Activated CD8-positive, alpha-beta memory T cell treated with anti-CD3 and anti-CD28 coated beads, Interleukin-2, amount 10 ng/mL, durations not matched to agents 7 days and 5 days (primary cell): ENCODE measurements around the gene C20orf173. TPM values are rescaled to one million over a fixed set of nuclear protein-coding genes. Genes with fewer than 3 reads are reported as not detected.
"Not testable (repeated sequence)": the region's sequence is repeated elsewhere in the genome, so short reads cannot be mapped to it uniquely, and the experiment has no call there.

Experiments
- ATAC-seq: fragments of 150-1000 bp; cut with Tn5 transposase; one replicate; pipeline ENCODE4 v1.10.0; 2021; ENCODE audit warnings: moderate library complexity
- CTCF ChIA-PET: fragments of 350-600 bp; sonication (Branson Sonifier 250); formaldehyde crosslinking; loops from one replicate; lab custom pipeline; 2021; ENCODE audit warnings: antibody characterized with exemption; lab: Charles Lee
- DNase-seq: peaks from one replicate; pipeline ENCODE4 v3.0.0-alpha.2; 2020
- H3K27ac Mint-ChIP-seq: one replicate; pipeline ENCODE4 v1.8.0; 2021; ENCODE audit warnings: mild to moderate bottlenecking, mixed read lengths
- H3K27me3 Mint-ChIP-seq: one replicate; pipeline ENCODE4 v1.8.0; 2021; ENCODE audit warnings: mixed read lengths
- H3K36me3 Mint-ChIP-seq: one replicate; pipeline ENCODE4 v1.8.0; 2021; ENCODE audit warnings: mild to moderate bottlenecking, mixed read lengths
- H3K4me1 Mint-ChIP-seq: one replicate; pipeline ENCODE4 v1.8.0; 2021; ENCODE audit warnings: mixed read lengths
- H3K4me3 Mint-ChIP-seq: one replicate; pipeline ENCODE4 v1.8.0; 2021; ENCODE audit warnings: mild to moderate bottlenecking, moderate library complexity, mixed read lengths
- H3K9me3 Mint-ChIP-seq: one replicate; pipeline ENCODE4 v1.8.0; 2022; ENCODE audit warnings: low read depth, mixed read lengths
- total RNA-seq, 2 experiments: library from RNA; stranded (reverse); gene quantifications; one replicate each; pipeline ENCODE4 v1.2.3, GENCODE V29; 2021

Gene C20orf173
- total RNA-seq, 2 experiments from 2014 or later, result not detected

DNA sequence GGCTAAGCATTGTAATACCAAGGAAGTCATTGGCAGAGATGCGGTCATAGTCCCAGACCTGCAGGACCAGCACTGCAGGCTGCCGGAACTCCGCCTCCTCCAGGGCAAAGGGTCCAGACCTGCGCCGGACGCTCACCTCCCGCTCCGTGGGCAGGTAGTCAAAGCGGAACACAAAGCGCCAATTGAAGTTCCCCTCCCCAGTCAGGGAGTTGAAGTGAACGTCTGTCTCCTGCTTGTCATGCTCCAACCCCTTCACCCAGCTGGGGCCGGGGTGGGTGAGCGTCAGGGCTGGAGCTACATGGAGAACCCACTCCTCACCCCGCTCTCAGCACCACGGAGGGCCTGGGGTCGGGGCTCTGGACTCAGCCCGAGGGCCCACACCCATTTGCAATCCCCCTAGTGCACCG lies 30.7 kb upstream of the C20orf173 start:
- no peak for ATAC-seq
- CTCF ChIA-PET, result no interaction called here
- Mint-ChIP-seq H3K27me3 (no peaks in the 10 kb centered on the region), H3K9me3 (no peaks in the 10 kb centered on the region), H3K36me3 (no peaks in the 10 kb centered on the region), H3K4me1 (no peaks in the 10 kb centered on the region), H3K4me3 (no peak overlapping the region), H3K27ac (no peak overlapping the region)
- no peak for DNase-seq

- CTCF ChIA-PET, result no interaction called here
- Mint-ChIP-seq H3K36me3 (no peaks in the 10 kb centered on the region), H3K4me1 (no peaks in the 10 kb centered on the region), H3K9me3 (no peaks in the 10 kb centered on the region), H3K27ac (no peak overlapping the region), H3K4me3 (no peak overlapping the region), H3K27me3 (no peaks in the 10 kb centered on the region)
- ATAC-seq (no peak), DNase-seq (no peak)
These were observed 29.7 kb upstream of the C20orf173 start for GRCh38 chr20:35559042-35559693.

DNA sequence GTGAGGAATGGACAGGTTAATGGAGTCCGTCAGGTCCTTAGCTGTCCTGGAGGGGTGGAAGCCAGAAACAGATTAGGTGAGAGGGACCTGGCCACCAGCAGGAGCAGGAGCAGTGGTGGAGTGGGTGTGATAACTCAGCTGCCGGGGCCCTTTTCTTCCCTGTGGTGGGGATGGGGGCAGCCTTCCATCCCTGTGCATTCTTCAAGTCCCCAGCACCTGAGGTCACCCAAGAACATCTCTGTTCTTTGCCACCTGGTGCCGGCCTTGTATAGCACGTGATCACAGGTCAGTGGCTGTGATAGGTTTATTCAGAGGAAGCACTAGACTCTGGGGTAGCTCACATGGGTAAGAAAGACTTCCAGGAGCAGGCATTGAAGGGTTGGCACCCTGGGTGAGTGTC lies 29.0 kb upstream of the C20orf173 start:
- Mint-ChIP-seq H3K4me1 (no peaks in the 10 kb centered on the region), H3K9me3 (no peaks in the 10 kb centered on the region), H3K36me3 (no peaks in the 10 kb centered on the region), H3K27me3 (no peaks in the 10 kb centered on the region), H3K27ac (no peak overlapping the region), H3K4me3 (no peak overlapping the region)
- DNase-seq, result no peak
- CTCF ChIA-PET, result no interaction called here
- no peak for ATAC-seq

DNA sequence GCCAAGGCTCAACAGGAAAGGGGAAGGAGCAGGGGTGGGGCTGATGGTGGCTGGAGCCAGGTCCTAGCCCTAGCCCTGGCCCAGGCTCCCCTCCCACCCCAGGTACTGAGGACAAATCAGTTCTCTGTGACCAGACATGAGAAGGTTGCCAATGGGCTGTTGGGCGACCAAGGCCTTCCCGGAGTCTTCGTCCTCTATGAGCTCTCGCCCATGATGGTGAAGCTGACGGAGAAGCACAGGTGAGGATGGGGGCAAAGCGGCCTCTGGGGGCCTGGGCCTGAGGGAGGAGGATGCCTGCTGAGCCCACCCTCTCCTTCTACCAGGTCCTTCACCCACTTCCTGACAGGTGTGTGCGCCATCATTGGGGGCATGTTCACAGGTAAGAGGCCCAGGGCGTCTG lies 27.4 kb upstream of the C20orf173 start:
- Mint-ChIP-seq H3K4me1 (no peaks in the 10 kb centered on the region), H3K4me3 (no peak overlapping the region), H3K27ac (no peak overlapping the region), H3K9me3 (no peaks in the 10 kb centered on the region), H3K27me3 (no peaks in the 10 kb centered on the region), H3K36me3 (no peaks in the 10 kb centered on the region)
- DNase-seq, result no peak
- ATAC-seq, result no peak
- CTCF ChIA-PET, result no interaction called here

GRCh38 chr20:35555951-35556645 lies 26.6 kb upstream of the C20orf173 start:
- CTCF ChIA-PET, result no interaction called here
- Mint-ChIP-seq H3K9me3 (no peaks in the 10 kb centered on the region), H3K27me3 (no peaks in the 10 kb centered on the region), H3K4me1 (no peaks in the 10 kb centered on the region), H3K36me3 (no peaks in the 10 kb centered on the region), H3K27ac (no peak overlapping the region), H3K4me3 (no peak overlapping the region)
- no peak for DNase-seq
- ATAC-seq, result no peak

DNA sequence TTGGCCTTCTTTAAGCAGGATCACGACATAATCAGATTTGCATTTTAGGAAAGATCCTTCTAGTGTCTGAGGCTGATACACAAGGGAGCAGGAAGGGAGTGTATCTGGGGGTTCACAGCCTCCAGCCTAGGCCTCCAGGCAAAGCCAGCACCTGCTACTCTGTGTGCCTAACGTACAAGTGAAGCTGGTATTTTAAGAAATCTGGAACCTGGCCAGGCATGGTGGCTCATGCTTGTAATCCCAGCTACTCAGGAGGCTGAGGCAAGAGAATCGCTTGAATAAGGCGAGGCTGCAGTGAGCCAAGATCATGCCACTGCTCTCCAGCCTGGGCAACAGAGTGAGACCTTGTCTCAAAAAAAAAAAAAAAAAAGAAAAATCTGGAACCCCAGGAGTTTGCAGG lies 26.0 kb upstream of the C20orf173 start:
- H3K36me3 Mint-ChIP-seq, H3K4me3 Mint-ChIP-seq, H3K27me3 Mint-ChIP-seq, CTCF ChIA-PET, ATAC-seq, H3K27ac Mint-ChIP-seq, H3K9me3 Mint-ChIP-seq, H3K4me1 Mint-ChIP-seq, DNase-seq: not testable (repeated sequence)

DNA sequence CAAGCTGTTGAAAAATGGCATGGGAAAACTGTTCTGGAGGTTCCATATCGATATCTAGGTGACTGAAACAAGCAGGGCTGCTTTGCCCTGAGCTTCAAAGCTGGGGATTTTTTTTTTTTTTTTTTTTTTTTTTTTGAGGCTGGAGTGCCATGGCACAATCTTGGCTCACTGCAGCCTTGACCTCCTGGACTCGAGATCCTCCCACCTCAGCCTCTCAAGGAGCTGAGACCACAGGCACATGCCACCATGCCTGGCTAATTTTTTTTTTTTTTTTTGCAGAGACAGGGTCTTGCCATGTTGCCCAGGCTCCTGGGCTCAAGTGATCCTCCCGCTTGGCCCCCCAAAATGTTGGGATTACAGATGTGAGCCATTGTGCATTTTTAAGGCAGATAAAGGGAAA lies 23.5 kb upstream of the C20orf173 start:
- CTCF ChIA-PET, result interaction anchor here (0.6 kb wide), 1 partner anchor 242 kb away, joined by 3 read pairs; no protein-coding TSS in a partner anchor
- DNase-seq, result no peak
- H3K4me1 Mint-ChIP-seq, result no peaks in the 10 kb centered on the region
- no peak overlapping the region for H3K27ac Mint-ChIP-seq
- H3K4me3 Mint-ChIP-seq, result no peak overlapping the region
- no peaks in the 10 kb centered on the region for H3K9me3 Mint-ChIP-seq
- H3K36me3 Mint-ChIP-seq, result peaks cover 6% of the 10 kb centered on the region
- H3K27me3 Mint-ChIP-seq, result no peaks in the 10 kb centered on the region
- no peak for ATAC-seq

DNA sequence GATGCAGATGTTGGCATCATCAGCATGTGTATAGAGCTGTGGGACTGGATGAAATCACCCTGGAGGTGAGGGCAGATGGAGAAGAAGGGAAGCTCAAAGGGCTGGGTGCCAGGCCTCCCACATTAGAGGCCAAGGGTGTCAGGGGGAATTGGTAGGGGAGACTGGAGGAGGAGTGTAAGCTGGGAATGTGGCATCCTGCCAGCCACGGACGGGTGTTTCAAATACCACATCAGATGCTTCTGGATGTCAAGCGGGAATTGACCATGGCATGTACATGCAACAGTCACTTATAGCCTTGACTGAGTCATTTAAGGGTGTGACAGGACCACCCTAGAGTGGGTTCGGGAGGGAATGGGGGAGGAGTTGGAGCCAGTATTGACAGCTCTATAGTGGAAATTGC lies 22.1 kb upstream of the C20orf173 start:
- Mint-ChIP-seq H3K4me1 (no peaks in the 10 kb centered on the region), H3K9me3 (no peaks in the 10 kb centered on the region), H3K27ac (no peak overlapping the region), H3K4me3 (no peak overlapping the region), H3K27me3 (no peaks in the 10 kb centered on the region), H3K36me3 (peaks cover 6% of the 10 kb centered on the region)
- CTCF ChIA-PET, result interaction anchor here (0.7 kb wide), 2 partner anchors 65 to 105 kb away, joined by 3 read pairs; no protein-coding TSS in a partner anchor
- DNase-seq (no peak), ATAC-seq (no peak)

DNA sequence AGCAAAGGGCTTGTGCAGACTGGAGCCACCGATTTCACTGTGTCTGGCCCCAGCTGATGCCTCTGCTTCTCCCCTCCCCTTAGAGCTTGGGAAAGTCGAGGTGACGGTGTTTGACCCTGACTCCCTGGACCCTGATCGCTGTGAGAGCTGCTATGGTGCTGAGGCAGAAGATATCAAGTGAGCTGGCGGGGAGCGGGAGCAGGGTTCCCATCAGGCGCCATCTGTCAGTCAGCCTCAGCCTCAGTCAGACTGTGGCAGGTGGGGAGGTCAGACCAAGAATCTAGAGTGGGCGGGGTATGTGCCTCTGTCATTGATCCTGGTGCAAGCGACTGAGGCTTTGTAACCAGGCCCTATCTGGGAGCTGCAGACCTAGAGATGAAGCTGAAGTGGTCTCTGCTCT lies 17.9 kb upstream of the C20orf173 start:
- H3K27ac Mint-ChIP-seq, result no peak overlapping the region
- no peaks in the 10 kb centered on the region for H3K27me3 Mint-ChIP-seq
- H3K4me1 Mint-ChIP-seq, result peaks cover 8% of the 10 kb centered on the region
- ATAC-seq (no peak), DNase-seq (no peak)
- CTCF ChIA-PET, result no interaction called here
- H3K36me3 Mint-ChIP-seq, result peaks cover 10% of the 10 kb centered on the region
- no peaks in the 10 kb centered on the region for H3K9me3 Mint-ChIP-seq
- no peak overlapping the region for H3K4me3 Mint-ChIP-seq

GRCh38 chr20:35546127-35546526 lies 16.7 kb upstream of the C20orf173 start:
- H3K4me1 Mint-ChIP-seq, result peaks cover 16% of the 10 kb centered on the region
- H3K27ac Mint-ChIP-seq, result no peak overlapping the region
- CTCF ChIA-PET, result no interaction called here
- H3K27me3 Mint-ChIP-seq, result no peaks in the 10 kb centered on the region
- no peaks in the 10 kb centered on the region for H3K9me3 Mint-ChIP-seq
- no peak for DNase-seq
- no peak overlapping the region for H3K4me3 Mint-ChIP-seq
- peaks cover 10% of the 10 kb centered on the region for H3K36me3 Mint-ChIP-seq
- ATAC-seq, result no peak

DNA sequence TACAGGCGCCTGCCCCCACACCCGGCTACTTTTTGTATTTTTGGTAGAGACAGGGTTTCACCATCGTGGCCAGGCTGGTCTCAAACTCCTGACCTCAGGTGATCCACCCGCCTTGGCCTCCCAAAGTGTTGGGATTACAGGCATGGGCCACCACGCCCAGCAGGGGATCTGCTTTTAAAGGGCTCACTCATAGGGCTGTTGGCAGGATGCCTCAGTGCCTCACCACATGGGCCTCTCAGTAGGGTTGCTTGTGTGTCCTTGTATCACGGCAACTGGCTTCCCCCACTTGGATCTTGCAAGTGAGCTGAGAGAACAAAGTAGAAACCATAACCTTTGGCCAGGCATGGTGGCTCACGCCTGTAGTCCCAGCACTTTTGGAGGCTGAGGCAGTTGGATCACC lies 15.5 kb upstream of the C20orf173 start:
- H3K36me3 Mint-ChIP-seq, ATAC-seq, DNase-seq, H3K27me3 Mint-ChIP-seq, H3K4me3 Mint-ChIP-seq, H3K27ac Mint-ChIP-seq, H3K9me3 Mint-ChIP-seq, CTCF ChIA-PET: not testable (repeated sequence)
- H3K4me1 Mint-ChIP-seq, result peaks cover 18% of the 10 kb centered on the region

DNA sequence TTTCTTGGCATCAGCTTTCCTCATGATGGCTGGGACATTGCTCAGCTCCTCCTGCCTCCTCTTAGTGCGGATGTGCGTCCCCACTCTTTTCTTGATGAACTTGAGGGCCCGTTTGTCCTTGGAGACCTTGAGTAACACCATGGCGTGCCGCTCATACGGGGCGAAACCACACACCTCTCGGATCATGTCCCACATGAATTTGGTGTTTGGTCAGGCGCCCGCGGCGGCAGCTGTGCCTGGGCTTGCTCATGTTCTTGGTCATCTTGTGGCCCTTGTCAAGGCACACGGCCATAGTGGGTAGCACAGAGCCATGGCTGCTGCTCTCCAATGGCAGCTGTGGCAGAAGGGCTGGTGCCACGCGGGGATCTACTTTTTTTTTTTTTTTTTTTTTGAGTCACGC lies 15.0 kb upstream of the C20orf173 start:
- CTCF ChIA-PET, result no interaction called here

DNA sequence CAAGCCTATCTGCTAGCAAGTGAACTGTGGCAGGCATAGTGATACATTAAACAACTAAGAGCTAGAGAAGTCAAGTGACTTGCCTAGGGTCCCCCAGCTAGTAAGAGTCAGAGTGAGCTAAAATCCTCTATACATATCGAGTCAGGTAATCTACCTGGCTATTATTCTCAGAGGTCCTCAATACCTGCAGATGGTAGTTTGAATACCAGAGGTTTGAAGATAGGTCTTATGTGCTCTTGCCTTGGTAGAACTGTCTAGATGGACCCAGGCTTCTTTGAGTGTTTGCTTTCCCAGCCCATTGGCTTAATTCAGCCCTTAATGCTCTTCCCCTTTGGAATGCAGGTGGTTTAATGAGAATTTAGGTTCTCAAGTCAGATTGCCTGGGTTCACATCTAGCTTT lies 13.5 kb upstream of the C20orf173 start:
- no peak for ATAC-seq
- H3K36me3 Mint-ChIP-seq, result peaks cover 4% of the 10 kb centered on the region
- DNase-seq, result no peak
- CTCF ChIA-PET, result interaction anchor here (1.0 to 1.3 kb wide), 3 partner anchors 35 to 450 kb away, joined by 3 to 4 read pairs (median 3); no protein-coding TSS in a partner anchor
- H3K27ac Mint-ChIP-seq, result peak overlapping the region; percentile 41
- H3K9me3 Mint-ChIP-seq, result no peaks in the 10 kb centered on the region
- peaks cover 19% of the 10 kb centered on the region for H3K4me1 Mint-ChIP-seq
- H3K4me3 Mint-ChIP-seq, result peak overlapping the region; percentile 77
- H3K27me3 Mint-ChIP-seq, result no peaks in the 10 kb centered on the region

More for the DNA sequence above, 15.0 kb upstream of the C20orf173 start:
- Mint-ChIP-seq H3K27me3 (no peaks in the 10 kb centered on the region), H3K36me3 (peaks cover 8% of the 10 kb centered on the region), H3K9me3 (no peaks in the 10 kb centered on the region), H3K27ac (no peak overlapping the region), H3K4me1 (peaks cover 19% of the 10 kb centered on the region), H3K4me3 (no peak overlapping the region)
- ATAC-seq, result no peak
- DNase-seq, result no peak
